ENCODE measurements around the gene TPCN2.
"Not testable (repeated sequence)": the region's sequence is repeated elsewhere in the genome, so short reads cannot be mapped to it uniquely, and the experiment has no call there.

The TPCN2 gene

DNA sequence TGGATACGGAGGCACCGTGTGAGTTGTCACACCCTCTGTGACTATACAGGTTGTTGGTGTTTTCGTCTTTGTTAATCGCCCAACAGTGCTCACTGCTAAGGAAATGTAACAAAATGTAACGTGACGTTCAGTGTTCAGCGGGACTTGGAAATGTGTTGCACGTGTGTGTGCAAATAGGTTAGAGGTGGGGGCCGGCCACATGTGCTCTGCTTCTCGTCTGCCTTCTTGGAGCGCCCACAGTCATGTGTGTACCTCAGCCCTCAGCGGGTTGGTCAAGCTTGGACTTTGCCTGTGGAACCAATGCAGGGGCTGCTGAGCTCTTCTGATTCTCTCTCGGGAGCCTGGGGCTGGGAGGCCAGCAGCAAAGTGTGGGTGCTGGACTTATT, 99.6 kb downstream of the TPCN2 start:
- DNase-seq (ENCODE audit: low read depth) = no peak
- TF ChIP-seq POLR2A (IDR thresholded peaks at IDR 0.05; ENCODE audit: extremely low read depth, insufficient read length) (no peak), MYC (IDR thresholded peaks at IDR 0.05; ENCODE audit: low read depth, low read length) (no peak)
- TF ChIP-seq, protein P1, sequence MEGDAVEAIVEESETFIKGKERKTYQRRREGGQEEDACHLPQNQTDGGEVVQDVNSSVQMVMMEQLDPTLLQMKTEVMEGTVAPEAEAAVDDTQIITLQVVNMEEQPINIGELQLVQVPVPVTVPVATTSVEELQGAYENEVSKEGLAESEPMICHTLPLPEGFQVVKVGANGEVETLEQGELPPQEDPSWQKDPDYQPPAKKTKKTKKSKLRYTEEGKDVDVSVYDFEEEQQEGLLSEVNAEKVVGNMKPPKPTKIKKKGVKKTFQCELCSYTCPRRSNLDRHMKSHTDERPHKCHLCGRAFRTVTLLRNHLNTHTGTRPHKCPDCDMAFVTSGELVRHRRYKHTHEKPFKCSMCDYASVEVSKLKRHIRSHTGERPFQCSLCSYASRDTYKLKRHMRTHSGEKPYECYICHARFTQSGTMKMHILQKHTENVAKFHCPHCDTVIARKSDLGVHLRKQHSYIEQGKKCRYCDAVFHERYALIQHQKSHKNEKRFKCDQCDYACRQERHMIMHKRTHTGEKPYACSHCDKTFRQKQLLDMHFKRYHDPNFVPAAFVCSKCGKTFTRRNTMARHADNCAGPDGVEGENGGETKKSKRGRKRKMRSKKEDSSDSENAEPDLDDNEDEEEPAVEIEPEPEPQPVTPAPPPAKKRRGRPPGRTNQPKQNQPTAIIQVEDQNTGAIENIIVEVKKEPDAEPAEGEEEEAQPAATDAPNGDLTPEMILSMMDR (IDR thresholded peaks at IDR 0.05; ENCODE audit: low read depth, low read length) = no peak
- TF ChIP-seq, protein P2, sequence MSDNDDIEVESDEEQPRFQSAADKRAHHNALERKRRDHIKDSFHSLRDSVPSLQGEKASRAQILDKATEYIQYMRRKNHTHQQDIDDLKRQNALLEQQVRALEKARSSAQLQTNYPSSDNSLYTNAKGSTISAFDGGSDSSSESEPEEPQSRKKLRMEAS (IDR thresholded peaks at IDR 0.05; ENCODE audit: low read depth, low read length) = no peak

DNA sequence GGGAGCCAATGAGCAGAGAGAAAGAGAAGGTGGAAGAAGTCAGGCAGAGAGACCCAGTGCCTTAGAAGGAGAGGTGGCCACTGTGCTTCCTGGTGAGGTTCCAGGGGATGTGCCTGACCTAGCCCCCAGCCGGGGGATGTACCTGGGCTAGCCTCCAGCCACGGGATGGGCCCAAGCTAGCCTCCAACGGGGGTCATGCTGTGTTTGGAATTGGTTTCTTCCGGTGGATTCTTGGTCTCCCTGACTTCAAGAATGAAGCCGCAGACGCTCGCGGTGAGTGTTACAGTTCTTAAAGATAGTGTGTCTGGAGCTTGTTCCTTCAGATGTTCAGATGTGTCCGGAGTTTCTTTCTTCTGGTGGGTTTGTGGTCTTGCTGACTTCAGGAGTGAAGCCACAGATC, 100.1 kb downstream of the TPCN2 start:
- TF ChIP-seq MYC (IDR thresholded peaks at IDR 0.05; ENCODE audit: low read depth, low read length) = no peak
- TF ChIP-seq, protein P2 (IDR thresholded peaks at IDR 0.05; ENCODE audit: low read depth, low read length) = no peak
- no peak for TF ChIP-seq POLR2A (IDR thresholded peaks at IDR 0.05; ENCODE audit: extremely low read depth, insufficient read length)
- TF ChIP-seq, protein P1 (IDR thresholded peaks at IDR 0.05; ENCODE audit: low read depth, low read length) = no peak
- DNase-seq (ENCODE audit: low read depth) = no peak
- H3K4me3 ChIP-seq (ENCODE audit: low read depth, low read length) = no peak overlapping the region

More for the DNA sequence above, 99.6 kb downstream of the TPCN2 start:
- H3K4me3 ChIP-seq (ENCODE audit: low read depth, low read length) = no peak overlapping the region

DNA sequence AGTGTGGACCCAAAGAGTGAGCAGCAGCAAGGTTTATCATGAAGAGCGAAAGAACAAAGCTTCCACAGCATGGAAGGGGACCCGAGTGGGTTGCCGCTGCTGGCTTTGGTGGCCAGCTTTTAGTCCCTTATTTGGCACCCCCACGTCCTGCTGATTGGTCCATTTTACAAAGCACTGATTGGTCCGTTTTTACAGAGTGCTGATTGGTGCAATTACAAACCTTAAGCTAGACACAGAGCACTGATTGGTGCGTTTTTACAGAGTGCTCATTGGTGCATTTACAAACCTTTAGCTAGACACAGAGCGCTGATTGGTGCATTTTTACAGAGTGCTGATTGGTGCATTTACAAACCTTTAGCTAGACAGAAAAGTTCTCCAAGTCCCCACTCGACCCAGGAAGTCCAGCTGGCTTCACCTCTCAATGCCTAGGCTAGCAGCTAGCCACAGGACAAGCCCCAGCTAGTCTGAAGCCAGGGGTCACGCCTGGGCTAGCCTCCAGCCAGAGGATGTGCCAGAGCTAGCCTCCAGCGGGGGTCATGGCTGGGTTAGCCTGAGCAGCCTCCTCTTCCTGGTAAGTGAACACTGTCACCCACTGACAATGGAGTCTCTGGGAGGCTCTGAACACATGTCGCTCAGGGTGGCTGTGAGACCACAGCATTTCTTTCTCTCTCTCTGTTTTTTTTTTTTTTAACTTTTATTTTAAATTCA, 100.8 kb downstream of the TPCN2 start:
- H3K4me3 ChIP-seq (ENCODE audit: low read depth, low read length); DNase-seq (ENCODE audit: low read depth): not testable (repeated sequence)

DNA sequence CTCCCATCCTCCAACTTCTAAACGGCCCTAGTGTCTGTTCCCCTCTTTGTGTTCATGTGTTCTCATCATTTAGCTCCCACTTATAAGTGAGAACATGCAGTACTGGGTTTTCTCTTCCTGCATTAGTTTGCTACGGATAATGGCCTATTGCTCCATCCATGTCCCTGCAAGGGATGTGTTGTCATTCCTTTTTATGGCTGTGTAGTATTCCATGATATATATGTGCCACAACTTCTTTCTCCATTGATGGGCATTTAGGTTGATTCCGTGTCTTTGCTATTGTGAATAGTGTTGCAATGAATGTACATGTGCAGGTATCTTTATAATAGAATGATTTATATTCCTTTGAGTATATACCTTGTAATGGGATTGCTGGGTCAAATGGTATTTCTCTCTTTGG, 101.4 kb downstream of the TPCN2 start:
- DNase-seq (ENCODE audit: low read depth) = no peak
- no peak overlapping the region for H3K4me3 ChIP-seq (ENCODE audit: low read depth, low read length)
- TF ChIP-seq MYC (IDR thresholded peaks at IDR 0.05; ENCODE audit: low read depth, low read length) (no peak), POLR2A (IDR thresholded peaks at IDR 0.05; ENCODE audit: extremely low read depth, insufficient read length) (no peak)
- TF ChIP-seq, protein P1 (IDR thresholded peaks at IDR 0.05; ENCODE audit: low read depth, low read length) = no peak
- TF ChIP-seq, protein P2 (IDR thresholded peaks at IDR 0.05; ENCODE audit: low read depth, low read length) = no peak

DNA sequence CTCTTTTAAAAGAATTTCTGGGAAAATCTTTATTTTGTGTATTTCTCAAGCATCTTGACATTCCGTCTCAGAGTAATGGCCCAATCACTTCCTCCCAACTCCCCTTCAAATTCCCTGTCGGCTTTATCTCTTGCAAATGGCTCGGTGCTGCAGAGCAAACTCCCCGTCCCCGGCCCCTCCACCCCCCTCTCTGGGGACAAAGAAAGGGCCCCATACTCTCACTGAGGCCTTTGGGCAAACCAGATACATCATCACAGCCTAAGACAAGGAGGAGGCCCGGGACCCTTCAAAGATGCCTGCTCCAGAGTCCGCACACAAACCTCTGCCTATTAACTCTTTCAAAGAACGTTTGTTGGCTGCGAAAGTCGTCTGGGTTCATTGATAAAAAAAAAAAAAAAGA, 103.1 kb downstream of the TPCN2 start:
- H3K4me3 ChIP-seq (ENCODE audit: low read depth, low read length) = no peak overlapping the region
- TF ChIP-seq, protein P2 (IDR thresholded peaks at IDR 0.05; ENCODE audit: low read depth, low read length) = no peak
- TF ChIP-seq POLR2A (IDR thresholded peaks at IDR 0.05; ENCODE audit: extremely low read depth, insufficient read length) (no peak), MYC (IDR thresholded peaks at IDR 0.05; ENCODE audit: low read depth, low read length) (no peak)
- TF ChIP-seq, protein P1 (IDR thresholded peaks at IDR 0.05; ENCODE audit: low read depth, low read length) = no peak

DNA sequence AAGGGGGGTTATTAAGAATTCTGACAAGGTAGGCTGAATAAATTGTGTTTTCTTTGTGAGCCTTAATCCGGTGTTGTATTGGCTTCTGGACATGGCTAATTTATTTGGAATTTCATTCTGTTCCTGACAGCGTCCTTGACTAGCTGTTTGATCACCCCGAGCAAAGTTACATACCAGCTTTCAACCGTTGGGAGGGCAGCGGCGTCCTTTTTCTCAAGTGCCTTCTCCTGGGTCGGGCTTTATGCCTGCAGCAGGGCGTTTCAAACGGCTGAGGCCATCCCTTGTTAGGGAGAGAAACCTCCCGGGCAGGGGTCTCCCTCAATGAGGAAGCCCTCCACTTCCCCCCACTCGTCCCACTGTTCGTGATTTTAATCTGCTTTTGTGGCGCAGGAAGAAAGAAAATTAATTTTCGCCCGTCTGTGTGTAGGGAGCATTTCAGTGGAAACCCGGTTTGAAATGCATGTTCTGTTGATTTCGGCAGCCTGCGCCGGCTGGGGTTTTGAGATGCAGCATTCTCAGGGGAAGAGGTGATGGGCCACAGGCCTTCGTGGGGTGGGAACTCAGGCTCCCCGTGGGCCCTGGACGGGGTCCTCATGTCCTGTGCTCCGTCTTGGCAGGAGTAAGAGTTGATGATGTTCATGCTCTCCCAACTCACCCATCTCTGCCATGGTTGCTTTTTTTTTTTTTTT, 104.1 kb downstream of the TPCN2 start:
- no peak for DNase-seq (ENCODE audit: low read depth)
- H3K4me3 ChIP-seq (ENCODE audit: low read depth, low read length) = no peak overlapping the region
- no peak for TF ChIP-seq POLR2A (IDR thresholded peaks at IDR 0.05; ENCODE audit: extremely low read depth, insufficient read length)
- no peak for TF ChIP-seq MYC (IDR thresholded peaks at IDR 0.05; ENCODE audit: low read depth, low read length)
- TF ChIP-seq, protein P1 (IDR thresholded peaks at IDR 0.05; ENCODE audit: low read depth, low read length) = no peak
- TF ChIP-seq, protein P2 (IDR thresholded peaks at IDR 0.05; ENCODE audit: low read depth, low read length) = no peak

More for the DNA sequence above, 103.1 kb downstream of the TPCN2 start:
- DNase-seq (ENCODE audit: low read depth) = no peak
